GM21367 (cell line): Measurements from ENCODE around the gene ARHGAP18.

Experiments
- ATAC-seq: cut with Tn5 transposase; IDR thresholded peaks from one replicate; pipeline ENCODE4 v1.9.1; 2021; ENCODE audit not compliant: unreplicated experiment

The ARHGAP18 gene

GRCh38 chr6:129546702-129547101, 163.3 kb downstream of the ARHGAP18 start:
- ATAC-seq = no peak

GRCh38 chr6:129544892-129545612, 164.9 kb downstream of the ARHGAP18 start:
- no peak for ATAC-seq

GRCh38 chr6:129543981-129544380, 166.0 kb downstream of the ARHGAP18 start:
- ATAC-seq = no peak

- no peak for ATAC-seq
Observed at GRCh38 chr6:129542705-129543104, 167.3 kb downstream of the ARHGAP18 start.

GRCh38 chr6:129539032-129539431, 170.9 kb downstream of the ARHGAP18 start:
- no peak for ATAC-seq

- no peak for ATAC-seq
Observed at GRCh38 chr6:129536271-129536670, 173.7 kb downstream of the ARHGAP18 start.

- ATAC-seq = no peak
Observed at GRCh38 chr6:129534926-129535325, 175.1 kb downstream of the ARHGAP18 start.
